Smooth muscle cell (in vitro differentiated cells): Measurements from ENCODE around the gene SERINC3. TPM values are rescaled to one million over a fixed set of nuclear protein-coding genes. Genes with fewer than 3 reads are reported as not detected.

Experiments used
- DNase-seq: peaks from one replicate; lab custom pipeline; 2025; ENCODE audit not compliant: unreplicated experiment; lab: John Stamatoyannopoulos, UW
- H2AFZ ChIP-seq: fragments of 200-600 bp; sonication (generic); 2 replicates; pipeline ENCODE4 v1.6.0; 2016; ENCODE audit warnings: antibody characterized with exemption, low read depth, mild to moderate bottlenecking
- H3F3A ChIP-seq: fragments of 200-600 bp; sonication (generic); 2 replicates; pipeline ENCODE4 v1.6.0; 2017; ENCODE audit warnings: antibody characterized with exemption, low read depth
- H3K27ac ChIP-seq: fragments of 200-600 bp; sonication (generic); 2 replicates; pipeline ENCODE4 v1.5.1; 2016; ENCODE audit warnings: low read depth, mild to moderate bottlenecking
- H3K27me3 ChIP-seq: fragments of 200-600 bp; sonication (generic); 2 replicates; pipeline ENCODE4 v1.6.1; 2016; ENCODE audit warnings: low read depth, mild to moderate bottlenecking
- H3K36me3 ChIP-seq: fragments of 200-600 bp; sonication (generic); 2 replicates; pipeline ENCODE4 v1.5.1; 2016; ENCODE audit warnings: low read depth
- H3K4me1 ChIP-seq: fragments of 200-600 bp; sonication (generic); 2 replicates; pipeline ENCODE4 v1.5.1; 2016; ENCODE audit warnings: low read depth
- H3K4me2 ChIP-seq: fragments of 200-600 bp; sonication (generic); 2 replicates; pipeline ENCODE4 v1.6.0; 2016; ENCODE audit warnings: mild to moderate bottlenecking
- H3K4me3 ChIP-seq: fragments of 200-600 bp; sonication (generic); 2 replicates; pipeline ENCODE4 v1.5.1; 2016; ENCODE audit warnings: mild to moderate bottlenecking
- H3K79me2 ChIP-seq: fragments of 200-600 bp; sonication (generic); 2 replicates; pipeline ENCODE4 v1.6.0; 2016; ENCODE audit warnings: low read depth, mild to moderate bottlenecking
- H3K9ac ChIP-seq: fragments of 200-600 bp; sonication (generic); 2 replicates; pipeline ENCODE4 v1.6.0; 2016; ENCODE audit warnings: low read depth
- H3K9me3 ChIP-seq: fragments of 200-600 bp; sonication (generic); replicated peaks from 2 replicates; pipeline ENCODE4 v1.5.1; 2016; ENCODE audit warnings: low read depth
- H4K20me1 ChIP-seq: fragments of 200-600 bp; sonication (generic); 2 replicates; pipeline ENCODE4 v1.6.0; 2016; ENCODE audit warnings: low read depth
- WGBS: methylation state at CpG from one replicate; pipeline ENCODE4 v1.1.7; 2016; ENCODE audit warnings: low lambda C conversion rate; 5-methylcytosine and 5-hydroxymethylcytosine counted together
- polyA plus RNA-seq: library from polyadenylated mRNA; unstranded; fragments of >200 nt; fragmentation: Nextera tagmentation; extraction: Ambion mirVana; gene quantifications from 2 replicates; pipeline ENCODE4 v1.2.1, GENCODE V29; 2016
- total RNA-seq: library from RNA; depleted of rRNA; stranded (reverse); fragments of >200 nt; gene quantifications from 2 replicates; pipeline ENCODE4 v1.2.3, GENCODE V29; 2014
- TF ChIP-seq, protein P1 (sequence below): fragments of 200-600 bp; sonication (generic); IDR thresholded peaks from 2 replicates; pipeline ENCODE4 v1.5.1; 2017; ENCODE audit warnings: borderline replicate concordance, mild to moderate bottlenecking, antibody characterized with exemption; ENCODE audit not compliant: insufficient read depth, poor library complexity, severe bottlenecking

The SERINC3 gene
- total and polyA plus RNA-seq, 2 experiments from 2014 or later, result 84.9 to 99.5 TPM

DNA sequence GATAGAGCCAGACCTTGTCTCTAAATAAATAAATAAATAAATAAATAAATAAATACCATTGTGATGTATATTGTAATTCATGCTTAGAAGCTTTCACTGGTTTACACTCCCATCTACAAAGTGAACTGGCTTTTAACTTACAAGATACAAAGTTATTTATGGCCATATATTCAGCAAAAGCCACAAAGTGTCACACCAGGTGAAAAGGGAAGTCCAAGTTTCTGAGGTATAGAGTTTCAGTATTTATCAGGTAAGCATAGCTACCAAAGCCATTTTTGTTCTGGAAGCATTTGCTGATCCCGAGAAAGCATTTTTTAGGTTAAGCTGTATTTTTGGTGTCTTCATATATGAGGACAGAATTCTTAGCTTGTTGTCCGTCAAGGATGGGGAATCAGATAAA lies 38.4 kb upstream of the SERINC3 start:
- Histone ChIP-seq H4K20me1 (no peaks in the 10 kb centered on the region), H3K27ac (no peak overlapping the region), H3K9ac (no peak overlapping the region), H3K4me2 (no peak overlapping the region), H3F3A (peaks cover 9% of the 10 kb centered on the region), H2AFZ (no peak overlapping the region), H3K27me3 (no peaks in the 10 kb centered on the region), H3K4me1 (peaks cover 3% of the 10 kb centered on the region), H3K9me3 (no peaks in the 10 kb centered on the region), H3K36me3 (no peaks in the 10 kb centered on the region), H3K79me2 (peaks cover 29% of the 10 kb centered on the region), H3K4me3 (no peak overlapping the region)
- TF ChIP-seq, protein P1, sequence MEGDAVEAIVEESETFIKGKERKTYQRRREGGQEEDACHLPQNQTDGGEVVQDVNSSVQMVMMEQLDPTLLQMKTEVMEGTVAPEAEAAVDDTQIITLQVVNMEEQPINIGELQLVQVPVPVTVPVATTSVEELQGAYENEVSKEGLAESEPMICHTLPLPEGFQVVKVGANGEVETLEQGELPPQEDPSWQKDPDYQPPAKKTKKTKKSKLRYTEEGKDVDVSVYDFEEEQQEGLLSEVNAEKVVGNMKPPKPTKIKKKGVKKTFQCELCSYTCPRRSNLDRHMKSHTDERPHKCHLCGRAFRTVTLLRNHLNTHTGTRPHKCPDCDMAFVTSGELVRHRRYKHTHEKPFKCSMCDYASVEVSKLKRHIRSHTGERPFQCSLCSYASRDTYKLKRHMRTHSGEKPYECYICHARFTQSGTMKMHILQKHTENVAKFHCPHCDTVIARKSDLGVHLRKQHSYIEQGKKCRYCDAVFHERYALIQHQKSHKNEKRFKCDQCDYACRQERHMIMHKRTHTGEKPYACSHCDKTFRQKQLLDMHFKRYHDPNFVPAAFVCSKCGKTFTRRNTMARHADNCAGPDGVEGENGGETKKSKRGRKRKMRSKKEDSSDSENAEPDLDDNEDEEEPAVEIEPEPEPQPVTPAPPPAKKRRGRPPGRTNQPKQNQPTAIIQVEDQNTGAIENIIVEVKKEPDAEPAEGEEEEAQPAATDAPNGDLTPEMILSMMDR, result no peak
- no peak for DNase-seq
- WGBS, result 90% methylated on average over 2 of the region's 2 CpGs

DNA sequence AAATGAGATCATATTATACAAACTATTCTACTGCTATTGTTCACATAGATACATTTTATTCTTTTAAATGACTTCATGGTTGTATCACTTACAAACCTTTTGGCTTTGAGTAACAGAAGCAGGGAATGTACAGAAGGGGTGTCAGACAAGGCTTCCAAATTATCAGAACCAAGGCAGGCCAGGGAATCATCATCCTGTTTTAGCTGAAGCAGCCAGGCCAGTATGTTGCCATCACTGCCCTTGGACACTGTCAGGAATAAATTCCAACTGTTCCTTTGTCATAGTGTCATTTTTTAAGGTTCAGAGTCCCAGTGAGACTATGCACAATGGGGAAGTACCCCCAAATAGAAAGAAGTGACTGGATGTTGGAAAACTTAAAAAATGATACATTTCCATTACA lies 37.4 kb upstream of the SERINC3 start:
- Histone ChIP-seq H4K20me1 (no peaks in the 10 kb centered on the region), H3K4me2 (no peak overlapping the region), H3K27ac (no peak overlapping the region), H3K4me3 (no peak overlapping the region), H3K4me1 (peaks cover 11% of the 10 kb centered on the region), H3K9ac (no peak overlapping the region), H3K27me3 (no peaks in the 10 kb centered on the region), H3K79me2 (peaks cover 29% of the 10 kb centered on the region), H3K36me3 (no peaks in the 10 kb centered on the region), H3K9me3 (no peaks in the 10 kb centered on the region), H3F3A (peaks cover 18% of the 10 kb centered on the region), H2AFZ (no peak overlapping the region)
- TF ChIP-seq, protein P1, result no peak
- no peak for DNase-seq

DNA sequence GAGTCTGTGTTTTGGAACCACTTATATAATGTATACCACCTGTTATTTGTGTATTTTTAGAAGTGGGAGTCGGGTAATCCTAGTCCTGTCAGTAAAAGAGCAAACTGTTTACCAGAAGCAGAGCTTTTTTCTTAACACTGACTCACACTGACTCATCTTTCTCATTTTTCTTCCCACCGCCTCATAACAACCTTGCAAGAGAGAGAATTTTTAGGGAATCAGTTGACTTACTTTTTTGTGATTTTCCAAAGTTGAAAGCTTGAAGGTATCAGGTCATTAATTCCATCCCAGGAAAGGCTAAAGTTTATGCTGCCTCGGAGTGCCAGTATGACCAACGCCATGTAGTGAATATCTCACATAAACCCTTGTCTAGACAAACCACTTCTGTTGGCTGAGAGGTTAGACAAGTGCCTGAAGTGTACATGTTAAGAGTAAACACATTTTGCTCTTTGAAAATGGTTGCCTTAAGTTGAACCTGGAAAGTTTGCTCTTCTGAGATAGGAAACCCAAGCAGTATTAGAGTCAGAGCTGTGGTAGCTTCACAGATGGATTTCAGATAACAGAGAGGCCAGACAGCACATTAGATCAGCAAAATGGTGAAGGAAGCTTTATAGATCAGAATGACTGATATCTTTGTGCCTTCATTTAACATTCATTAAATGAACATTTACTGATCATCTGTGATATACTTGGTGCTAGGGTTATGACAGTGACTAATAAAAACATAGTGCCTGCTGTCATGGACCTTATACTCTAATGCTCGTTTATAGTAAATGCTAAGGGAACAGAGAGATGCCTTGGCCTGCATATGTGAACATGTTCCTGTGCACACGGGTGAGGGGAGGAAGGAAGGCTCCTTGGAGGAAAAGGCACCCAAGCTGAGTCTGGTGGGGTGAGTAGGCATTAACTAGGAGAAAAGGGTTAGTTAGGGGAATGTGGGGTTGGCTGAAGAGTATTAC lies 31.4 kb upstream of the SERINC3 start:
- H3K4me1 ChIP-seq, result peaks cover 19% of the 10 kb centered on the region
- H3K79me2 ChIP-seq, result peaks cover 34% of the 10 kb centered on the region
- H3K9ac ChIP-seq, result peak overlapping the region; percentile 80
- peak overlapping the region; percentile 96 for H3K27ac ChIP-seq
- no peak for DNase-seq
- peak overlapping the region; percentile 32 for H3K4me2 ChIP-seq
- no peaks in the 10 kb centered on the region for H4K20me1 ChIP-seq
- H2AFZ ChIP-seq, result no peak overlapping the region
- no peaks in the 10 kb centered on the region for H3K27me3 ChIP-seq
- WGBS, result 6% methylated on average over 6 of the region's 6 CpGs
- H3F3A ChIP-seq, result peaks cover 50% of the 10 kb centered on the region
- TF ChIP-seq, protein P1, result no peak
- H3K9me3 ChIP-seq, result no peaks in the 10 kb centered on the region
- no peak overlapping the region for H3K4me3 ChIP-seq
- no peaks in the 10 kb centered on the region for H3K36me3 ChIP-seq

DNA sequence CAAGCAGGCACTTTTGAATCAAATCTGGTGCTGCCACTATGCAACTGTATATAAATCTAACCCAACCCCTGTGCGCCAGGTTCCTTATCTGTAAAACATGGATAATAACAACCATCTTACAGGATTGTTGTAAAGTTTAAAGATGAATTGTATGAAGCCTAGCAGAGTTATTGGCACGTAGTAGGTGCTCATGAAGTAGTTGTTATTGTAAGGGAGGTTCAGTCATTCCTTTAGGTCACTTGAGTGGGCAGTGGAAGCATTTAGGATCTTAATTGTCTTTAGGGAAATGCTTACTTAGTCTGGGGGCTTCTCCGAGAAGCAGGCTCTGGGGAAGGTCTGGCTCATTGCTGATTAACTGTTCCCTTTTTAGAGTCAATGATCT lies 30.7 kb upstream of the SERINC3 start:
- Histone ChIP-seq H3K4me1 (peaks cover 19% of the 10 kb centered on the region), H3K4me2 (peak overlapping the region; percentile 32), H3K79me2 (peaks cover 28% of the 10 kb centered on the region), H3K27me3 (no peaks in the 10 kb centered on the region), H3K9ac (peak overlapping the region; percentile 80), H3K4me3 (no peak overlapping the region), H3K27ac (peak overlapping the region; percentile 96), H2AFZ (no peak overlapping the region), H4K20me1 (no peaks in the 10 kb centered on the region), H3K9me3 (no peaks in the 10 kb centered on the region), H3K36me3 (no peaks in the 10 kb centered on the region), H3F3A (peaks cover 50% of the 10 kb centered on the region)
- WGBS, result 24% methylated on average over 3 of the region's 3 CpGs
- no peak for DNase-seq
- TF ChIP-seq, protein P1, result no peak
